Neural cell (in vitro differentiated cells): ENCODE measurements around the gene ABRACL. TPM values are rescaled to one million over a fixed set of nuclear protein-coding genes. Genes with fewer than 3 reads are reported as not detected.

Experiments used
- H2AFZ ChIP-seq: fragments of 200-600, 300-800 bp; sonication (generic), shearing (Covaris generic); 2 replicates; pipeline ENCODE4 v1.6.0; 2014; ENCODE audit warnings: low read depth, mild to moderate bottlenecking, antibody characterized with exemption, low read length, moderate library complexity
- H3F3A ChIP-seq: fragments of 200-600 bp; shearing (Covaris generic); 2 replicates; pipeline ENCODE4 v1.6.1; 2016; ENCODE audit warnings: mild to moderate bottlenecking, moderate library complexity, mixed read lengths, antibody characterized with exemption, low read length; ENCODE audit not compliant: insufficient read depth, poor library complexity, severe bottlenecking
- H3K27ac ChIP-seq: fragments of 200-600, 300-800 bp; sonication (generic), shearing (Covaris generic); 2 replicates; pipeline ENCODE4 v1.5.1; 2014; ENCODE audit warnings: mild to moderate bottlenecking, low read length, moderate library complexity
- H3K27me3 ChIP-seq: fragments of 300-800, 200-600 bp; sonication (generic), shearing (Covaris generic); 2 replicates; pipeline ENCODE4 v1.6.0; 2014; ENCODE audit warnings: mild to moderate bottlenecking, low read depth, low read length, moderate library complexity; ENCODE audit not compliant: insufficient read depth
- H3K36me3 ChIP-seq: fragments of 300-800, 200-600 bp; sonication (generic), shearing (Covaris generic); 2 replicates; pipeline ENCODE4 v1.5.1; 2014; ENCODE audit warnings: mild to moderate bottlenecking, antibody characterized with exemption, low read length, moderate library complexity; ENCODE audit not compliant: insufficient read depth
- H3K4me2 ChIP-seq: fragments of 300-800, 200-600 bp; sonication (generic), shearing (Covaris generic); 2 replicates; pipeline ENCODE4 v1.6.0; 2014; ENCODE audit warnings: mild to moderate bottlenecking, low read length
- H3K4me3 ChIP-seq: fragments of 300-800, 200-600 bp; sonication (generic), shearing (Covaris generic); 2 replicates; pipeline ENCODE4 v1.5.1; 2014; ENCODE audit warnings: mild to moderate bottlenecking, low read length, moderate library complexity
- H3K79me2 ChIP-seq: fragments of 200-600 bp; shearing (Covaris generic); replicated peaks from 2 replicates; pipeline ENCODE4 v1.6.0; 2014; ENCODE audit warnings: mild to moderate bottlenecking, low read length, moderate library complexity; ENCODE audit not compliant: insufficient read depth
- H3K9ac ChIP-seq: fragments of 300-800, 200-600 bp; sonication (generic), shearing (Covaris generic); 2 replicates; pipeline ENCODE4 v1.6.1; 2016; ENCODE audit warnings: mild to moderate bottlenecking, low read length, mixed read lengths
- H3K9me2 ChIP-seq: fragments of 200-600 bp; shearing (Covaris generic); 2 replicates; pipeline ENCODE4 v1.6.1; 2016; ENCODE audit warnings: mild to moderate bottlenecking, low read length, mixed read lengths; ENCODE audit not compliant: insufficient read depth
- H3K9me3 ChIP-seq: fragments of 200-600, 300-800 bp; sonication (generic), shearing (Covaris generic); 2 replicates; pipeline ENCODE4 v1.6.1; 2016; ENCODE audit warnings: mild to moderate bottlenecking, mixed run types, low read length, moderate library complexity, mixed read lengths
- H4K20me1 ChIP-seq: fragments of 200-600 bp; shearing (Covaris generic); 2 replicates; pipeline ENCODE4 v1.6.1; 2016; ENCODE audit warnings: mild to moderate bottlenecking, mixed run types; ENCODE audit not compliant: insufficient read depth
- EP300 ChIP-seq: fragments of 450-650 bp; conservative IDR thresholded peaks from 2 replicates; pipeline ENCODE4 v1.6.1; 2014; ENCODE audit warnings: antibody characterized with exemption, mild to moderate bottlenecking, moderate library complexity; ENCODE audit not compliant: poor library complexity, severe bottlenecking
- EZH2 ChIP-seq: fragments of 200-600, 300-800 bp; shearing (Covaris generic), sonication (generic); IDR thresholded peaks from 2 replicates; pipeline ENCODE4 v1.6.1; 2014; ENCODE audit warnings: antibody characterized with exemption, low read length, borderline replicate concordance, mild to moderate bottlenecking; ENCODE audit not compliant: insufficient read depth, poor library complexity, severe bottlenecking
- MXI1 ChIP-seq: fragments of 450-650 bp; conservative IDR thresholded peaks from 2 replicates; pipeline ENCODE4 v1.6.1; 2014; ENCODE audit warnings: antibody characterized with exemption, mild to moderate bottlenecking; ENCODE audit not compliant: poor library complexity, severe bottlenecking
- POLR2AphosphoS5 ChIP-seq: IDR thresholded peaks from 2 replicates; pipeline ENCODE4 v1.6.1; 2012
- RAD21 ChIP-seq: fragments of 450-650 bp; conservative IDR thresholded peaks from 2 replicates; pipeline ENCODE4 v1.6.1; 2014; ENCODE audit warnings: antibody characterized with exemption, mild to moderate bottlenecking, moderate library complexity
- SMC3 ChIP-seq: fragments of 450-650 bp; conservative IDR thresholded peaks from 2 replicates; pipeline ENCODE4 v1.6.1; 2014; ENCODE audit warnings: antibody characterized with exemption, mild to moderate bottlenecking, moderate library complexity; ENCODE audit not compliant: poor library complexity
- TAF1 ChIP-seq: IDR thresholded peaks from 2 replicates; pipeline ENCODE4 v1.6.1; 2012; ENCODE audit warnings: low read depth
- polyA plus RNA-seq: library from polyadenylated mRNA; depleted of rRNA; stranded (reverse); fragments of >200 nt; gene quantifications from 2 replicates; pipeline ENCODE4 v1.2.3, GENCODE V29; 2014
- TF ChIP-seq, protein P1 (sequence below): IDR thresholded peaks from 2 replicates; pipeline ENCODE4 v1.6.1; 2012; ENCODE audit warnings: borderline replicate concordance
- TF ChIP-seq, protein P2 (sequence below): fragments of 450-650 bp; IDR thresholded peaks from 2 replicates; pipeline ENCODE4 v1.5.1; 2014; ENCODE audit warnings: antibody characterized with exemption, mild to moderate bottlenecking, moderate library complexity; ENCODE audit not compliant: poor library complexity, severe bottlenecking

The ABRACL gene
- polyA plus RNA-seq, 1 donor from 2014 or later: 201 TPM

DNA sequence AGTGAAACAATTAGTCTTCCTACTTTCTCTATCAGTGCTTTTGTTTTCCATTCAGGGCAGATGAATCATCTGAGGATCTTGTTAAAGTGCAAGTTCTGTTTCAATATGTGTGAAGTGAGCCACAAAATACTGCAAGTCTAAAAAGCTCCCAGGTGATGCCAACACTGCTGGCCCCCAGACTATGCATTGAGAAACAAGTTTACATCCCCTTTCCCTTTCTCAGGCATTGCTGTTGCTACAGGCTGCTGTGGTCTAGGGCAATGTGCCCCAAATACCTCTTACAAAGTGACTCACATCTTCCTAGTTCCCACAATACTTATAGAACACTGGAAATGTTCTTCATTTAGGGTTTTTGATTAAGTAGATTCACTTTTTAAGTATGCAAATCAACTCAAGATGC is 31.8 kb downstream of the ABRACL start:
- Histone ChIP-seq H3K9ac (no peak overlapping the region), H3K79me2 (no peaks in the 10 kb centered on the region), H2AFZ (no peak overlapping the region), H3F3A (no peaks in the 10 kb centered on the region), H3K27ac (no peak overlapping the region), H3K27me3 (no peaks in the 10 kb centered on the region), H4K20me1 (no peaks in the 10 kb centered on the region), H3K4me3 (no peak overlapping the region), H3K9me3 (no peaks in the 10 kb centered on the region), H3K36me3 (no peaks in the 10 kb centered on the region), H3K9me2 (no peaks in the 10 kb centered on the region), H3K4me2 (no peak overlapping the region)
- no peak for TF ChIP-seq TAF1
- no peak for TF ChIP-seq RAD21
- TF ChIP-seq SMC3: no peak
- no peak for TF ChIP-seq EZH2
- no peak for TF ChIP-seq EP300
- TF ChIP-seq, protein P1, sequence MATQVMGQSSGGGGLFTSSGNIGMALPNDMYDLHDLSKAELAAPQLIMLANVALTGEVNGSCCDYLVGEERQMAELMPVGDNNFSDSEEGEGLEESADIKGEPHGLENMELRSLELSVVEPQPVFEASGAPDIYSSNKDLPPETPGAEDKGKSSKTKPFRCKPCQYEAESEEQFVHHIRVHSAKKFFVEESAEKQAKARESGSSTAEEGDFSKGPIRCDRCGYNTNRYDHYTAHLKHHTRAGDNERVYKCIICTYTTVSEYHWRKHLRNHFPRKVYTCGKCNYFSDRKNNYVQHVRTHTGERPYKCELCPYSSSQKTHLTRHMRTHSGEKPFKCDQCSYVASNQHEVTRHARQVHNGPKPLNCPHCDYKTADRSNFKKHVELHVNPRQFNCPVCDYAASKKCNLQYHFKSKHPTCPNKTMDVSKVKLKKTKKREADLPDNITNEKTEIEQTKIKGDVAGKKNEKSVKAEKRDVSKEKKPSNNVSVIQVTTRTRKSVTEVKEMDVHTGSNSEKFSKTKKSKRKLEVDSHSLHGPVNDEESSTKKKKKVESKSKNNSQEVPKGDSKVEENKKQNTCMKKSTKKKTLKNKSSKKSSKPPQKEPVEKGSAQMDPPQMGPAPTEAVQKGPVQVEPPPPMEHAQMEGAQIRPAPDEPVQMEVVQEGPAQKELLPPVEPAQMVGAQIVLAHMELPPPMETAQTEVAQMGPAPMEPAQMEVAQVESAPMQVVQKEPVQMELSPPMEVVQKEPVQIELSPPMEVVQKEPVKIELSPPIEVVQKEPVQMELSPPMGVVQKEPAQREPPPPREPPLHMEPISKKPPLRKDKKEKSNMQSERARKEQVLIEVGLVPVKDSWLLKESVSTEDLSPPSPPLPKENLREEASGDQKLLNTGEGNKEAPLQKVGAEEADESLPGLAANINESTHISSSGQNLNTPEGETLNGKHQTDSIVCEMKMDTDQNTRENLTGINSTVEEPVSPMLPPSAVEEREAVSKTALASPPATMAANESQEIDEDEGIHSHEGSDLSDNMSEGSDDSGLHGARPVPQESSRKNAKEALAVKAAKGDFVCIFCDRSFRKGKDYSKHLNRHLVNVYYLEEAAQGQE: no peak

DNA sequence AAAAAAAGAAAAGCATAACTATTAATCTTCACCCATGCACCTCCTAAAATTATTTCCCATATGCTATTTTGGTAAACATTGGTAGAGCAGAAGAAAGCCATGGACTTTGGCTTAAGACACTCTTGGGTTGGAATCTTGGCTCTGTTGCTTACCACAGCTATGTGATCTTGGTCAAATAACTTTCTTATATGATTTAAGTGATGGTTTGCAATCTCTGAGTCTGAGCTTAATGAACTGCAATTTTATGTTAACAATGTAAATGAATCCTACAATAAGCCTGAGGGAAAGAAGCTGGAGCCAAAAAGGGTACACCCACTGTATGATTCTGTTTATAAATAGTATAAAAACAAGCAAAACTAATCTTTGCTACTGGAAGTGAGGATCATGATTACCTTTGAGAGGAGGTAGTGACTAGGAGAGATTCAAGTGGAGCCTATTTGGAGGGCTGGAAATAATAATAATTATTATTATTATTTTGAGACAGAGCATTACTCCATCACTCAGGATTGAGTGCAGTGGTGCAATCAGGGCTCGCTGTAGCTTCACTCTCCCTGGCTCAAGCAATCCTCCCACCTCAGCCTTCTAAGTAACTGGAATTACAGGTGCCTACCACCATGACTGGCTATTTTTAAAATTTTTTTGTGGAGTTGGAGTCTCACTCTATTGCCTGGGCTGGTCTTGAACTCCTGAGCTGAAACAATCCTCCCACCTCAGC is 34.5 kb downstream of the ABRACL start:
- H2AFZ ChIP-seq: no peak overlapping the region
- H3K27ac ChIP-seq: no peak overlapping the region
- H4K20me1 ChIP-seq: no peaks in the 10 kb centered on the region
- no peak overlapping the region for H3K4me3 ChIP-seq
- no peaks in the 10 kb centered on the region for H3F3A ChIP-seq
- no peaks in the 10 kb centered on the region for H3K9me3 ChIP-seq
- no peak for TF ChIP-seq SMC3
- TF ChIP-seq MXI1: no peak
- TF ChIP-seq EP300: no peak
- no peak for TF ChIP-seq TAF1
- TF ChIP-seq POLR2AphosphoS5: no peak
- no peak for TF ChIP-seq EZH2
- TF ChIP-seq, protein P1: no peak
- no peak for TF ChIP-seq RAD21
- TF ChIP-seq, protein P2, sequence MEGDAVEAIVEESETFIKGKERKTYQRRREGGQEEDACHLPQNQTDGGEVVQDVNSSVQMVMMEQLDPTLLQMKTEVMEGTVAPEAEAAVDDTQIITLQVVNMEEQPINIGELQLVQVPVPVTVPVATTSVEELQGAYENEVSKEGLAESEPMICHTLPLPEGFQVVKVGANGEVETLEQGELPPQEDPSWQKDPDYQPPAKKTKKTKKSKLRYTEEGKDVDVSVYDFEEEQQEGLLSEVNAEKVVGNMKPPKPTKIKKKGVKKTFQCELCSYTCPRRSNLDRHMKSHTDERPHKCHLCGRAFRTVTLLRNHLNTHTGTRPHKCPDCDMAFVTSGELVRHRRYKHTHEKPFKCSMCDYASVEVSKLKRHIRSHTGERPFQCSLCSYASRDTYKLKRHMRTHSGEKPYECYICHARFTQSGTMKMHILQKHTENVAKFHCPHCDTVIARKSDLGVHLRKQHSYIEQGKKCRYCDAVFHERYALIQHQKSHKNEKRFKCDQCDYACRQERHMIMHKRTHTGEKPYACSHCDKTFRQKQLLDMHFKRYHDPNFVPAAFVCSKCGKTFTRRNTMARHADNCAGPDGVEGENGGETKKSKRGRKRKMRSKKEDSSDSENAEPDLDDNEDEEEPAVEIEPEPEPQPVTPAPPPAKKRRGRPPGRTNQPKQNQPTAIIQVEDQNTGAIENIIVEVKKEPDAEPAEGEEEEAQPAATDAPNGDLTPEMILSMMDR: no peak
- H3K9ac ChIP-seq: no peak overlapping the region
- no peaks in the 10 kb centered on the region for H3K36me3 ChIP-seq
- H3K27me3 ChIP-seq: no peaks in the 10 kb centered on the region
- H3K79me2 ChIP-seq: no peaks in the 10 kb centered on the region
- H3K4me2 ChIP-seq: no peak overlapping the region
- no peaks in the 10 kb centered on the region for H3K9me2 ChIP-seq
